Measurements from ENCODE around the gene TPSB2.
"Not testable (repeated sequence)": the region's sequence is repeated elsewhere in the genome, so short reads cannot be mapped to it uniquely, and the experiment has no call there.

Gene TPSB2

DNA sequence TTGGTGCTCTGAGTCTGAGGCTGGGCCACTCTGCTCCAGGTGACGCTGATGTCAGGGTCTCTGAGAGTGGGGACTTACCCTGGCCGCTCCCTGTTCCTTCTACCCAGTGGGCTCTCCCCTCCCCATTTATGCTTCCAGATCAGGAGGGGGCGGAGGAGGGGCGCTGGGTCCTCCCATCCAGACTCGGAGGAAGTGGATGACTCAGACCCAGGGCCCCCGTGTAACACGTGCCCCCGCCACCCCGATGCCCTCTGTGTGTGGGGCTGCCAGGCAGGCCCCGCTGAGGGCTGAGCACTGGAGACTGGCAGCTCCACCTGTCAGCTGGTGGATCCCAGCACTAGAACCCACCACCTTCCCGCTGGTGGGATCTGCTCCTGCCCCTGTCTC is at the start of gene TPSB2:
TSS of gene TPSB2 (minus strand) at position 101 of the 387 bp plus-strand sequence. CDS start 233 bp downstream, outside the sequence.
- DNase-seq = not testable (repeated sequence)

DNA sequence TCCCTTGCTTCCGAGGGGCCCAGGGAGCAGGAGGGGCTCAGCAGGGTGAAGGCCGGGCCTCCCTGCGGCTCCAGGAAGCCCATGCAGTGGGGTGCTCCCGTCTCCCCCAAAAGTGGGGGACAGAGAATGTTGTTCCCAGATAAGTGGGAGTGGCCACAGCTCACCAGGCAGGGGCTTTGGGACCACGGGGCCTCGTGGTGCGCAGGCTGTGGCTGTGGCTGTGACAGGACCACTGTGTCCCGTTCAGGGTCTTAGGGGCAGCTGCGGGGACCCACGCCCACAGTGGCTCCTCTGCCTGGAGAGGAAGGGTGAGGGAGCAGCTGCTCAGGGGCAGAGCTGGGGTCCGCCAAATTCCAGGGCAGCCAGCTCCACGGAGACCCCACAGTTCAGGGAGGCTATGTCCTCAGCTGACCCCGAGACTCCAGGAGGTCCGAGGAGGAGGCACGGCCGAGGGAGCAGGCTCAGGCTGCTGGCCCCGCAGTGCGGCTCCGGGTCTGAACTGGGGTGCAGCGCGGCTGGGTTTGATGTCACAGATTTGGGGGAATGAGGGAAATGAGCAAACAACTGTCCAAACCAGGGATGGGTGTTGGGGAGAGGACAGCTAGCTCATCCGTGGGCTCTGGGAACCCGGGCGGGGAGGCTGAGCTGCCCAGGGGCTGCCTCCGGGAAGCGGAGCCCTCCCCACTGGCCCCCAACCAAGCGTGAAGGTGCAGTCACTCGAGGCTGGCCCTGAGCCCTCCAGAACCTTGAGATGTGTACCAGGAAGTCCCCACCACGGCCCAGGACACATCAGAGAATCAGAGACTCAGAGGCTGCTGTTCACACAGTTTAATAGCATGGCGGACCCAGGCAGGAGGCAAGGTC is 49.3 kb upstream of the TPSB2 start:
- DNase-seq = no peak

DNA sequence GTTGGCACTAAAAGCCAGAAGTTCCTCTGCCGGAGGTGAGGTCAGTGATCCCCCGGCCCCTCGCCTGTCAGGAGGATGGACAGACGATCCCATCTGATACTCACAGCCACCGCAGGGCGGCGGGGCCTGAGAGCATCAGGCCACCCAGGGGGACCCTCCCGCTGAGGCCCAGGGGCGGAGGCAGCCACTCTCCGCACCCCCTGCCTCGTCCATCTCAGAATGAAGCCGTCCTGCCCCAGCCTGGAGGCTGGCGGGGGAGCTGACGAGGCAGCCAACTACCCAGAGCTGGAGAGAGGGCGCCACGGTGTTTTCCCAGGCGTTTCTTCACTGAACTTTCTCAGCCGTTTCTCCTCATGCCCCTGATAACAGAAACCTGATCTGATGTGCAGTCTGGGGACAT is 48.5 kb upstream of the TPSB2 start:
- DNase-seq = no peak

DNA sequence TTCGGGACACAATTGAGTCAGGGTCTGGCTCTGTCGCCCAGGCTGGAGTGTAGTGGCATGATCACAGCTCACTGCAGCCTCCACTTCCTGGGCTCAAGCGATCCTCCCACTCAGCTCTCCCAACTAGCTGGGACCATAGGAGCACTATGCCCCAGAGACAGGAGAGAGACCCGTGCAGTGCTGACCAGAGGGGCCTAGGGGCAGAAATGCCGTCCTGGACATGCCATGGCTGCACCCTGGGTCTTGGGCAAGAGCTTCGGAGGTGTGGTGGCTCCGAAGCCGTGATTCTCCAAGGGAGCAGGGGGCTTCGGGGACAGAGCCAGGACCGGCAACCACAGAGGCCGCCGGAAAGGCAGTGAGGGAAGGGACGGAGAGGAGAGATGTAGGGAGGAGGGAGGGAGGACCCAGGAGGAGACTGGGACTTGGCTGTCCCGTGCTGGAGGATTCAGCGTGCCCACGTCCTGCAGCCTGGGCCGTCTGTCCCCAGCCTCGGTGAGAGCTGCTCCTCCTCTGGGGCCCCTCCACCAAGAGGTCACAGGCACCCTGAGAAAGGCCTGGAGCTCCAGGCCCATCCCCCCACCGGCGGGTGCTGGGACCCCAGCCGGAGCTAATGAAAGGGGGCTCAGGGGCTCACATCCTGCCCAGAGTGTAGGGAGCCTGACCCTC is 47.8 kb upstream of the TPSB2 start:
- no peak for DNase-seq

DNA sequence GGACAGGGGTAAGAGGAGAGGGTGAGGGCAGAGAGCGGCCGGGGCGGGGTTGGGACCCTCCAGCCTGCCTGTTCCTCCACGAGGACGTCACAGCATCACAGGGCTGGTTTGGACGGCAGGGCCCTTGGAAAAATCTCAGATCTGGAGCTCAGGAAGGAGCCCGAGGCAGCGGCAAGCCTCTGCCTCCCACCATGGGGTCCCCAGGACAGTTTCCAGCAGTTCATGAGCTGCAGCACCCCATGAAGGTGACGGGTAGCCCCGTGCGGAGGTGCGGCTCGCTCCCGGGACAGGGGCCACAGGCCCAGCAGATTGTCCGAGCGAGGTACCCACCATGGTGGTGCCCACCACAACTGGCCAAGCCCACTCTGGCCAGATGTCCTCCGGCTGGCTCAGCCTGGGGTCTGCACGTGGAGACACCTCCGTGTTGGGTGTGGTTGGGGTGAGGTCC is 47.2 kb upstream of the TPSB2 start:
- no peak for DNase-seq

DNA sequence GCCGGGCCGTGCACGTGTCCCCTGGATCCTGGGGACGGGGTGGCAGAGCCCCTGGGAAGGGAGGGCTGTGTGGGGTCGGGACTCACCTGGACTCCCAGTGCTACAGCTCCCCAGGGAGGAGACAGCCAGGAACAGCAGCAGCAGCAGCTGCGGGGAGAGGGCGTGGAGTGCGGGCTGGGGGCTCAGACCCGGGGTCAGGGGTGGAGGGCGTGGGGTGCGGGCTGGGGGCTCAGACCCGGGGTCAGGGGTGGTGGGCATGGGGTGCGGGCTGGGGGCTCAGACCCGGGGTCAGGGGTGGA is 46.5 kb upstream of the TPSB2 start:
- no peak for DNase-seq

DNA sequence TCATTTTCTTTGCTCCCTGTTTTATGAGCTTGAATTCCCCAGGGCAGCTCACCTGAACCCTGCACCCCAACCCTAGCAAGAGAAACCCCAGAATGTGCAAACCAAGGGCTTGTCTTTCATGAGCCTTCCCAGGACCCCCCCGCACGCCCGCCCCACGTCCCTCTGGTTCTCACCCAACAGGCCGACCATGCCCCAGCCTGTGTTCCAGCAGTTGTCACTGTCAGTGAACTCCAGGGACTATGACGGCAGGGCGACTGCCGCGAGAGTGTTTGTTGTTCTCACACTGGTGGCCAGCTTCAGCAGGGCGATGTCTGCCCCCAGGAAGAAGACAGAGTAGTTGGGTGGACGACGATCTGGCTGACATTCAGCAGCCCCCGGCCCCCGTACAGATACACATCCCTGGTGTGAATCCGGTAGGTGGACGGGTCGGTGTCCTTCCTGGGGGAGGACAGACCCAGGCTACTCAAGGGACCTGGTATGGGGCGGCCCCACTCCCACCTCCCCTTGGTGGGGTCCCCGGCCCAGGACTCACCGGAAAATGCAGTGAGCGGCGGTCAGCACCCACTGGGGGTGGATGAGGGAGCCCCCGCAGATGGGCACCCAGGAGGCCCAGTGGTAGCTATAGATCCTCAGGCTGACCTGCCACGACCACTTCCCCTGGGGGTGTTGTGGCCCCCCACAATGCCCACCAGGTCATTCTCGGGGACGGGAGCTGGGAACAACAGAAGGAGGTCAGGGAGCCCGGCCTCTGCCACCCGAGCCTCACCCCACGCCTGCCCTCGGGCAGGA is 46.0 kb upstream of the TPSB2 start:
- no peak for DNase-seq

DNA sequence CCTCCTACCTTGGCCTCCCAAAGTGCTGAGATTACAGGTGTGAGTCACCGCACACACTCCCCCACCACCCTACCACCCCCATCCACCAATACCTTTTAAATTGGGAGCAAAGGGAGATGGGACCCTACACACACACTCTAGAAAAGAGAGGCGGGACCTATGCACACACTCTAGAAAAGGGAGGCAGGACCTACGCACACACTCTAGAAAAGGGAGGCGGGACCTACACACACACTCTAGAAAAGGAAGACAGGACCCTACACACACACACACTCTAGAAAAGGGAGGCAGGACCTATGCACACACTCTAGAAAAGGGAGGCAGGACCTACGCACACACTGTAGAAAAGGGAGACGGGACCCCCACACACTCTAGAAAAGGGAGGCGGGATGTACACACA is 44.8 kb upstream of the TPSB2 start:
- no peak for DNase-seq

DNA sequence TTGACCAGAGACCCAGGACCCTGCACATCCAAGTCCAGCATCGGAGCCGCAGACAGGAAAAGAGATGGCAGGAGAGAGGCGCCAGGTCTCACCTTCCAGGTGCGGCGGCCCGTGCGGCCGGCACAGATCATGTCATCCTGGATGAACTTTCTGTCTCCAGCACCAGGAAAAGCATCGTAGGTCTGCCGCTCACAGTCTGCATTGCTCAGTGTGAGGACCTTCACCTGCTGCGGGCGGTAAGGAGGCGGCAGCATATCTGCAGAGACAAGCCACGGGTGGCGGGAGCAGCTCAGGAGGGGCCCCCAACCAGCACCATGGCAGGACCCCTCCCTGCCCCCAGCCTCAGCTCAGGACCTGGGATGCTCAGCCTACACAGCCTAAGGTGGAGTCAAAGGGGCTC is 43.8 kb upstream of the TPSB2 start:
- no peak for DNase-seq

DNA sequence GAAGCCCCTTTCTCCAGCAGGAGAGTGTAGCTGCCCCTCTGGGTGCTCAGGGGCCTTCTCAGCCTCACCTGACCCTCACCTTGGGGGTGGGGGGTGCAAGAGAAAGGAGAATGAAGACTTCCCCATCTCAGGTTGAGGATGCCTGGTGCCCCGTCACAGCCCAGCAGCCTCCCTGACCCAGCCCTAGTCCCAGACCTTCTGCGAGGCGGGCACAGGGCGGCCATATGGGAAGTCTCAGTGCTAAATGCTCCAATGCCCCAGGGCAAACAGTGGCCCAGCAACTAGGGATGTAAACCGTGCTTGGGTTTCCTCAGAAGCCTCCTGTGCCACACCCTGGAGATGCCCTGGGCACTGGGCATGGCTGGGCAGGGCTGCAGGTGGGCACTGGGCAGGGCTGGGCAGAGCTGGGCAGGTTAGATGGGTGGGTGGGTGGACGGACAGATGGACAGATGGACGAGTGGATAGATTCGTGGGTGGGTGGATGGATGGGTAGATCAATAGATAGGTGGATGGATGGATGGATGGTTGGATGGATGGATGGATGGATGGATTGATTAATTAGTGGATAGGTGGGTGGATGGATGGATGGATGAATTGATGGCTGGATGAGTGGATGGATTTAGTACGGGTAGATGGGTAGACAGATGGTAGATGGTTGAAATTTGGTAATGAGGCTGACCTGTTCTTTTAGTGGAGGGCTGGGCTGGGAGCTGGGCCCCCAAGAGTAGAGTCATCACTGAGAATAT is 42.6 kb upstream of the TPSB2 start:
- peak; percentile 34 for DNase-seq

DNA sequence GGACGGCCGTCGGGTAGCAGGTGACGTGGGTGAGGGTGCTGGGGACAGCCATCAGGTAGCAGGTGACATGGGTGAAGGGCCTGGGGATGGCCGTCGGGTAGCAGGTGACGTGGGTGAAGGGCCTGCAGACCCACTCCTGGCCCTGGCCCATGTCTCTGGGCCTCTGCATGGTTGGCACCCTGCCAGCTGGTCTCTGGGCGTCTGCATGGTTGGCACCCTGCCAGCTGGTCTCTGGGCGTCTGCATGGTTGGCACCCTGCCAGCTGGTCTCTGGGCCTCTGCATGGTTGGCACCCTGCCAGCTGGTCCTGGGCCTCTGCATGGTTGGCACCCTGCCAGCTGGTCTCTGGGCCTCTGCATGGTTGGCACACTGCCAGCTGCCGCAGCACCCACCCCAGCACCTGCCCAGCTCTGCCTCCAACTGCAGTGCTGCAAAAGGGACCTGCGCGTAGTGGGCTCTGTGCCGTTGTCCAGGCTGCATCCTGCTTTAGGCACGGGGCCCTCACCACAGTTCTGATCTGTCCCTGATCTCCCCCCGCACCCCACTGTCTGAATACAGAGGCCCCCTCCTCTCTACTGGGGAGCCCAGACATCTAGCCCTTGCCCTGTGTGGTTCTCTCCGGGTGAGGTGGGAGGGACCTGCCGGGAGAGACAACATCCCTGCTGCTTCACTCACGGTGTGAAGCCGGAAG is 41.9 kb upstream of the TPSB2 start:
- peak; percentile 82 for DNase-seq

DNA sequence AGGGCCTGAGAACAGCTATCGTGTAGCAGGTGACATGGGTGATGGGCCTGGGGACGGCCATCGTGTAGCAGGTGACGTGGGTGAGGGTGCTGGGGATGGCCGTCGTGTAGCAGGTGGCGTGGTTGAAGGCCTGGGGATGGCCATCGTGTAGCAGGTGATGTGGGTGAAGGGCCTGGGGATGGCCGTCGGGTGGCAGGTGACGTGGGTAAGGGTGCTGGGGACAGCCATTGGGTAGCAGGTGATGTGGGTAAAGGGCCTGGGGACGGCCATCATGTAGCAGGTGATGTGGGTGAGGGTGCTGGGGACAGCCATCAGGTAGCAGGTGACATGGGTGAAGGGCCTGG is 41.4 kb upstream of the TPSB2 start:
- no peak for DNase-seq

DNA sequence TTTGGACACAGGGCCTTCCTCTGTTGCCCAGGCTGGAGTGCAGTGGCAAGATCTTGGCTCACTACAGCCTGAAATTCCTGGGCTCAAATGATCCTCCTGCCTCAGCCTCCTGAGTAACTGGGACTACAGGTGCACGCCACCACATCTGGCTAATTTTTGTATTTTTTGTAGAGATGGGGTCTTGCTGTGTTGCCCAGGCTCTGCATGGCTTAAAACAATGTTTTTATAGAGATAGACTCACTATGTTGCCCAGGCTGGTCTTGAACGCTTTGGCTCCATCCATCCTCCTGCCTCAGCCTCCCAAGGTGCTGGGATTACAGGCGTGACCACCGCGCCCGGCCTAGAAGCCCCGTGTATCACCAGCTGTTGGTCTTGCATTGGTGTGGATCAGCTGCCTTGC is 39.4 kb upstream of the TPSB2 start:
- DNase-seq = not testable (repeated sequence)

DNA sequence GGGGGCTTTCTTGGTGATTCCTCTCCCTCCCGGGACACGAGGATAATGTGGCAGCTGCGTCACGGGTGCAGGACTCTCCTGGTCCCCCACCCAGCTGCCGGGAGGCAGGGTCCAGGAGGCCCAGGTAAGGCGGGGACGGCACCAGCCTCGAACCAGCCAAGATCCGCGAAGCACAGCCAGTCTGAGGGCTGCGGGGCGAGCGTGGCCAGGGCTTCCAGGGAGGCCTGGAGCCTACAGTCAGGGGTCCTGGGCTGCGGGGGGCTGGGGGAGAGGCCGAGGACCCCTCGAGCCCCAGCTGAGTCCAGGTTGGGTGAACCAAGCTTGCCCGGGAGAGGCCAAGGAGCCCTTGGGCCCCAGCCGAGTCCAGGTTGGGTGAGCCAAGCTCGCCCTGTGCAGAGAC is 35.8 kb upstream of the TPSB2 start:
- no peak for DNase-seq

DNA sequence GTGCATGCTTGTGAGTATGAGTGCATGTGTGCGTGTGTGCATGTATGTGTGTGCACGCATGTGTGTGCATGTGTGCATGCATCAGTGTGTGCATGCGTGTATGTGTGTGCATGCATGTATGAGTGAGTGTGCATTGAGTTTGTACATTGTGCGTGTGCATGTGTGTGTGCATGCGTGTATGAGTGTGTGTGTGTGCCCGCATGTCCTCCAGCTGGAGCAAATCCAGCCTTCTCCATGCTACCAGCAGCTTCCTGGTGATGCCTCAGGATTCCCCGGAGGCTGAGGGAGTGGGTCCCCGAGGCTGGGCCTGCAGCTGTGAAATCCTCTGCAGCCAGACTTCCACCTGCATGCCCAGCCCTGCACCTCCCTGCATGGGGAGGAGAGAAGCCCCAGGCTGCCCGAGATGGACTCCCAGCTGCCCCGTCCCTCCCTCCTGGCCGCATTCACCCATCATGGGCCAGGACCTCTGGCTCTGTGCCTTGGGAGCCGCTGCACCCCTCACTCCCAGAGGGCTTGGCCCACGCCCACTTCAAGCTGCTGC is 35.2 kb upstream of the TPSB2 start:
- DNase-seq = no peak

DNA sequence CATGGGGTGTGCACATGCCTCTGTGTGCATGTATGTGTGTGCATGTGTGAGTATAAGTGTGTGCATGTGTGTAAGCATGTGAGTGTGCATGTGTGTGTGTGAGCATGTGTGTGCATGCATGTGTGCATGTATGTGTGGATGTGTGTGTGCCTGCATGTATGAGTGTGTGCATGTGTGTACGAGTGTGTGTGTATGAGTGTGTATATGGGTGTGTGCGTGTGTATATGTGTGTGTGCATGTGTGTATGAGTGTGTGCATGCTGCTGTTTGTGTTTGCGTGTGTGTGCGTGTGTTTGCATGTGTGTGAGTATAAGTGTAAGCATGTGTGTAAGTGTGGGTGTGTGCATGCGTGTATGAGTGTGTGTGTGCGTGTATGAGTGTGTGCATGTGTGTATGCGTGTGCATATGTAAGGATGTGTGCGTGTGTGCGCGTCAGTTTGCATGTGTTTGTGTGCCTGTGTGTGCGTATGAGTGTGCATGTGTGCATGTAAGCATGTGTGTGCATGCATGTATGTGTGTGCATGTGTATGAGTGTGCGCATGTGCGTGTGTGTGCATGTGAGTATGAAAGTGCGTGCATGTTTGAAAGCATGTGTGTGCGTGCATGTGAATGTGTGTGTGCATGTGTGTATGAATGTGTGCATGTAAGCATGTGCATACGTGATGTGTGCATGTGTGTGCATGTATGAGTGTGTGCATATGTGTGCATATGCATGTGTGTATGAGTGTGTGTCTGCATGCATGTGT is 34.5 kb upstream of the TPSB2 start:
- no peak for DNase-seq

DNA sequence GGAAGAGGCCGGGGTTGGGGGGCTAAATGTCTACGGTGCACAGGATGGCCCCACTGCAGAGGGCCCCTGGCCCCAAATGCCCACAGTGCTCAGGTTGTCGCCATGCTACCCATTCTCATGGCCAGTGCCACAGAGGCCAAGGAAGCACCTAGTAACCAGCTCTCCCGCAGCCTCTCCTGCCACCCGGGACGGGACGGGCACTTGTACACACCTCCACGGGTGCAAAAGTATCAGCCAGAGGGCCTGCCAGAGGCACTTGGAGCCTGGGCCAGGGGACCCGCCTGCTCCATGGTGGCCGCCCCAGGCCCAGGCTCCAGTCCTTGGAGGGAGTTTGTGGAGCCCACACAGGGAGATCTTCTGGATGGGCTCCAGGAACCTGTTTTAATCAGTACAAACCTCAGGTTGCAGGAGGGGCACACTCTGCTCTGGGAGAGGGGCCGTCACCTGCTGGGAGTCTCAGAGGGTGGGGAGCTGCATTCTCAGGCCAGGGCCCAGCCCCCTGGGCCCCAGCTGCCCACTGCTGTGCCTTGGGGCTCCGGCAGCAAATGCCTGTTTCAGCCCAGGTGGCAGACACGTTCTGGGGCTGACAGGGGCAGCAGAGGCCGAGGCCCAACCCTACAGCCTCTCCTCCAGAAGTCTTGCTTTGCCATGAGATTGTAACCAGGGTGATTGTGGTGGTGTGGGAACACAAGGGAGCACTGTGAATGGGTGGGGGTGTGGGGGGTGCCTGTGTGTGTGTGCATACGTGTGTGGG is 33.8 kb upstream of the TPSB2 start:
- DNase-seq = no peak

DNA sequence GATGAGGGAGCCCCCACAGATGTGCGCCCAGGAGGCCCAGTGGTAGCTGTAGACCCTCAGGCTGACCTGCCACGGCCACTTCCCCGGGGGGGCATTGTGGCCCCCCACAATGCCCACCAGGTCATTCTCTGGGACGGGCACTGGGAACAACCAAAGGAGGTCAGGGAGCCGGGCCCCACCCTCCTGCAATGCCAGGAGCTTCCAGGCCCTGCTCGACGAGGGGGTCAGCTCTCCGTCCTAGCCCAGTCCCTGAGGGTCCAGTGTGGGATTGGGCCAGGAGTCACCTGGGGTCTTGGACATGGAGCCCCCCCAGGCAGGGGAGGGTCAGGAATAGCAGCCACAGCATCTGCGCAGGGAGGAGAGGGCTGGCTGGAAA is 32.9 kb upstream of the TPSB2 start:
- DNase-seq = no peak

DNA sequence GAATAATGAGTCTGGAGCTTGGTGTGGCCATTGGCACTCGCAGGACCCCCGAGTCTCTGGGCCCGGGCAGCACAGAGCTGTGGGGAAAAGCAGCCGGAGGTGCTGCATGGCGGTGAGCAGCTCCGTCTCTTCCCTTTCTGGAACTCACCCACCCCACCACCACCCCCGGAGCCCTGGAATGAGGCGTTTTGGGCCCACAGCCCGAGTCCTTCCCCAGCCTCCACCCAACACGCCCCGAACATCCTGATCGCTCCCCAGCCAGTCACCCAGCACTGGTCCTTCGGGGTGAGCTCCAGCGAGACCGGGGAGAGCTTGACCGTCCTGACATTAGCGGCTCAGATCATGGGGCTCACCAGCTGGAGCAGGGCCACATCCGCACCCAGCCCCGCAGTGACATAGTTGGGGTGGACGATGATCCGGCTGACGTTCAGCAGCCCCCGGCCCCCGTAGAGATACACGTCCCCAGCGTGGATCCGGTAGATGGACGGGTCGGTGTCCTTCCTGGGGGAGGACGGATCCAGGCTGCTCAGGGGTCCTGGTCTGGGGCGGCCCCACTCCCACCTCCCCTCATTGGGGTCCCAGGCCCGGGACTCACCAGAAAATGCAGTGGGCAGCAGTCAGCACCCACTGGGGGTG is 32.3 kb upstream of the TPSB2 start:
- DNase-seq = no peak

Data from NCI-H2171 treated with DMSO at 0.1 percent for 48 hours (cell line).